Renal cortex interstitium (tissue), 11 donors: ENCODE data around the gene TMSB10. TPM values are rescaled to one million over a fixed set of nuclear protein-coding genes. Genes with fewer than 3 reads are reported as not detected.

Experiments used
- DNase-seq, 11 donors: peaks; one replicate each; pipeline ENCODE4 v3.0.0-alpha.2; 2013; ENCODE audit warnings: low read depth in 9 of 11, low spot score in 4 of 11; ENCODE audit errors: extremely low read depth in 1 of 11
- polyA plus RNA-seq, 3 donors: library from polyadenylated mRNA; unstranded; fragments of 120-200 nt; gene quantifications; one replicate each; pipeline ENCODE4 v1.2.1, GENCODE V29; 2013; ENCODE audit not compliant: insufficient read length in 3 of 3

TMSB10 gene
- polyA plus RNA-seq, 3 donors, result 1,406 to 1,871 (median 1,782) TPM

DNA sequence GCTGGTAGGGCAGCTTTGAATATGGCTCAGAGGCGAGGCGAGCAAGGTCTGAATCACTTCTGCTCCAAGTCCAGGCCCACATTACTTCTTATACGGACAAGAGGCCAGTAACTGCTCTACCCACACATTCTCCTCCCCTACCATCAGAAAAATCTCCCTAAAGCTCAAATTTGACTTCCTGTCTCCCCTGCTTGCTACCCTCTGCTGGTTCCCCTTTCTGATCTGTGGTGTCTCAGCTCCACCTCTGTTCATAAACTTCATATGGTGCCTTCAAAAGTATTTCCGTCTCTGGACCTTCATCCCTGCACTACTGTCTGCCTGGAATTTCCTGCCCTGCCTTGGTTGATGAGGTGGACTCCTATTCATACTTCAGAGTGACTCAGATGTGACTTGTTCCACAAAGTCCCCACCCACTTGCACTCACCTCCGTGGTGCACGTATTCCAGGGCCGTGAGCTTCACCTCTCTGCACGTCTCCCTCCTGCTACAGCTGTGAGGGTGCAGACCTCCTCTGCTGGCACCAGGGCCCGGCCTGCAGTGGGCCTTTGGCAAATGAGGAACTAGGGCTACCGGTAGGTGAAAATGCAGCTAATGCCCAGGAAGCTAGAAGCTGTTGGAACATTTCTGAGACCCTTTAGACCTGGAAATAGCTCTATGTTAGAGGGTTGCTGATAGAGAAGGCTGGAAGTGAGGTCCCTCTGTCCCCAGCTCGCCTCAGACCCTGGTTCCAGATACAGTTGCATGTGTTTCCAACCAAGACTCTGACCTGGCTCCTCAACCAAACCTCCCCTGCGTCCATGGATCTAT, 41.0 kb downstream of the TMSB10 start:
- DNase-seq, result no peak

DNA sequence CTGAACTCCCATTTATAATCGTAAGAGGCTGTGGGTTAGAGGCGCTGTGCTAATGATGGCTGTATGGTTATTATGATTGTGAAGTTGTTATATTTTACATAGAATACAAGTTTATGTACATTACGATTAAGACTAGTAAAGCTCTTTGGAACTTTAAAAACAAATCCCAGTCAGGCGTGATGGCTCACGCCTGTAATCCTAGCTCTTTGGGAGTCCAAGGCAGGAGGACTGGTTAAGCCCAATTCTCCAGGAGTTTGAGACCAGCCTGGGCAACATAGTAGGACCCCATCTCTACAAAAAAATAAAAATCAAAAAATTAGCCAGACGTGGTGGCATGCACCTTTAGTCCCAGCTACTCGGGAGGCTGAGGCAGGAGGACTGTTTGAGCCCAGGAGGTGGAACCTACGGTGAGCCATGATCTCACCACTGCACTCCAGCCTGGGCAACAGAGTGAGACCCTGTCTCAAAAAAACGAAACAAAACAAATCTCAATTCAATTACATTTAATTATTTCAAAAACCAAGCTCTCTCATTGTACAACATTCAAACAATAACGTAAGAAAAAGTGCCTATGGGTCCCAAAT, 41.6 kb downstream of the TMSB10 start:
- DNase-seq, result no peak

DNA sequence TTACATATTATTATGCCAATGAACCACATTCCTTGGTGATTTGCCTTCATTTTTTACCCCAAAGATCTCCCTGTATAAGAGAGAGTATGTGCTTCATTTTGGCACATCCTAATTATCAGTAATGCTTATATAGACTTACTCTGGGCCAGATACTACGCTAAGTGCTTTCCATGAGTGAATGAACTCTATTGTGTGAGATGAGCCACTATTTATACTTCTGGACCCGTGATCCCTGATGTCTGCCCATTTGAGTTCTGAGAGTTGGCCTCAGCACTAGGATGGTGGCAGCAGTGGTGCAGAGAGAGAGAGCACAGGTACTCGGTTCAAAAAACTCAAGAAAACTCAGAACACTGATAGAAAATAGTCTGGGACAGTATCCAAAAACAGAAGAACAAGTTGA, 48.1 kb downstream of the TMSB10 start:
- DNase-seq, result no peak

DNA sequence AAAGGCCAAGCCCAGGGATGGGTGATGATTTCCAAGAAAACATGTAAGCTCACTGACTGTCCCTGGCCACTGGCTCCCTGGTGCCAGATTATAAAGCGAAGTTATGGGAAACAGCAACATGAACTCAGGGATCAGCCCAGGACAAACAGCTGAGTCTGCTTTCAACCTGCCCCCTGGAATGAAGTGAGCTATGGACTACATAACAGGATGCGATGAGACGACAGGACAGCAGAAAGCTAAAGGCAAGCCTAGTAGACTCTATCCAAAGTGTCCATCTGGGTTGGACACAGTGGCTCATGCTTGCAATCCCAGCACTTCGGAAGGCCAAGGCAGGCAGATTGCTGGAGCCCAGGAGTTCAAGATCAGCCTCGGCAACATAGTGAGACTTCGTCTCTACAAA, 48.9 kb downstream of the TMSB10 start:
- DNase-seq, result no peak

Other genes starting within 250 kb of the TMSB10 start
- 1 to 10 TPM in 1 of 3 donors, under 1 TPM in 2; 0.52 to 1.2 (median 0.59) TPM for gene TRABD2A, start 24.6 kb upstream of the TMSB10 start, polyA plus RNA-seq
- gene KCMF1, start 65.5 kb downstream of the TMSB10 start, polyA plus RNA-seq, result 10 to 100 TPM; 44.9 to 55.2 (median 49.6) TPM
- gene TCF7L1, start 227.7 kb downstream of the TMSB10 start, polyA plus RNA-seq, result 10 to 100 TPM; 49.9 to 60.9 (median 57.8) TPM